HepG2 (cell line): ENCODE data around the gene RBBP8NL. TPM values are rescaled to one million over a fixed set of nuclear protein-coding genes. Genes with fewer than 3 reads are reported as not detected.

ENCODE experiments used
- AKAP8 ChIP-seq: sonication (generic); formaldehyde crosslinking; IDR thresholded peaks from 2 replicates; pipeline ENCODE4 v1.5.1; 2020; ENCODE audit warnings: mild to moderate bottlenecking, missing genetic modification reagents
- CBX1 ChIP-seq: IDR thresholded peaks from one replicate; pipeline ENCODE4 v1.6.1; 2016; ENCODE audit warnings: antibody characterized with exemption, low read depth
- DNMT1 ChIP-seq: sonication (generic); formaldehyde crosslinking; IDR thresholded peaks from 2 replicates; pipeline ENCODE4 v1.5.1; 2020; ENCODE audit warnings: mild to moderate bottlenecking, missing genetic modification reagents
- EEA1 ChIP-seq: sonication (generic); formaldehyde crosslinking; IDR thresholded peaks from 2 replicates; pipeline ENCODE4 v1.5.1; 2020; ENCODE audit warnings: mild to moderate bottlenecking, missing genetic modification reagents, borderline replicate concordance
- EZH2 ChIP-seq: conservative IDR thresholded peaks from 2 replicates; pipeline ENCODE4 v1.6.1; 2012; ENCODE audit warnings: mild to moderate bottlenecking, low read depth, low read length, moderate library complexity
- IKZF1 ChIP-seq: fragments of 450-650 bp; IDR thresholded peaks from 2 replicates; pipeline ENCODE4 v1.7.1; 2016
- IKZF4 ChIP-seq: sonication (generic); formaldehyde crosslinking; IDR thresholded peaks from 2 replicates; pipeline ENCODE4 v1.5.1; 2020; ENCODE audit warnings: borderline replicate concordance, mild to moderate bottlenecking, low read depth, missing genetic modification reagents; ENCODE audit errors: not compliant biosample characterization
- MEIS1 ChIP-seq: sonication (generic); formaldehyde crosslinking; IDR thresholded peaks from 2 replicates; pipeline ENCODE4 v1.9.0; 2021; ENCODE audit warnings: mild to moderate bottlenecking, missing genetic modification reagents, moderate library complexity, borderline replicate concordance
- NR2F1 ChIP-seq, 2 experiments: fragments of 450-650 bp in 1 of 2; formaldehyde crosslinking in 1 of 2; IDR thresholded peaks; 2 replicates each; pipeline versions ENCODE4 v1.5.0 to v1.6.1; 2016 to 2020; ENCODE audit warnings: mild to moderate bottlenecking in 1 of 2, missing compliant biosample characterization in 1 of 2, missing genetic modification reagents in 1 of 2, moderate library complexity in 1 of 2
- SCMH1 ChIP-seq: sonication (generic); formaldehyde crosslinking; IDR thresholded peaks from 2 replicates; pipeline ENCODE4 v1.9.0; 2021; ENCODE audit warnings: missing genetic modification reagents, mild to moderate bottlenecking, borderline replicate concordance
- SMARCE1 ChIP-seq: fragments of 450-650 bp; IDR thresholded peaks from 2 replicates; pipeline ENCODE4 v1.6.1; 2017; ENCODE audit warnings: borderline replicate concordance
- SP1 ChIP-seq, 2 experiments: fragments of 450-650 bp in 1 of 2; sonication (generic) in 1 of 2; formaldehyde crosslinking in 1 of 2; IDR thresholded peaks; 2 replicates each; pipeline versions ENCODE4 v1.4.0 to v1.6.1; 2016 to 2020; ENCODE audit warnings: missing genetic modification reagents in 1 of 2
- SP2 ChIP-seq: sonication (generic); formaldehyde crosslinking; IDR thresholded peaks from 2 replicates; pipeline ENCODE4 v1.5.1; 2020; ENCODE audit warnings: mild to moderate bottlenecking, missing genetic modification reagents
- SP5 ChIP-seq: IDR thresholded peaks from 2 replicates; pipeline ENCODE4 v1.6.1; 2016; ENCODE audit warnings: low read depth, borderline replicate concordance
- ZKSCAN1 ChIP-seq: fragments of 150-350 bp; IDR thresholded peaks from 2 replicates; pipeline ENCODE4 v1.6.1; 2014; ENCODE audit warnings: low read length
- ZMYM4 ChIP-seq: sonication (generic); formaldehyde crosslinking; IDR thresholded peaks from 2 replicates; pipeline ENCODE4 v1.8.1; 2023; ENCODE audit warnings: mild to moderate bottlenecking, missing genetic modification reagents
- ZNF30 ChIP-seq: sonication (generic); formaldehyde crosslinking; IDR thresholded peaks from 2 replicates; pipeline ENCODE4 v1.5.0; 2020; ENCODE audit warnings: mild to moderate bottlenecking, missing genetic modification reagents
- ZNF337 ChIP-seq: sonication (generic); formaldehyde crosslinking; IDR thresholded peaks from 2 replicates; pipeline ENCODE4 v1.5.1; 2020; ENCODE audit warnings: missing genetic modification reagents, low read depth, mild to moderate bottlenecking, borderline replicate concordance
- ZNF501 ChIP-seq: sonication (generic); formaldehyde crosslinking; IDR thresholded peaks from 2 replicates; pipeline ENCODE4 v1.5.1; 2020; ENCODE audit warnings: mild to moderate bottlenecking, moderate library complexity, missing genetic modification reagents
- ZNF530 ChIP-seq: sonication (generic); formaldehyde crosslinking; IDR thresholded peaks from 2 replicates; pipeline ENCODE4 v1.5.0; 2020; ENCODE audit warnings: low read depth, mild to moderate bottlenecking, missing genetic modification reagents
- ZNF577 ChIP-seq: sonication (generic); formaldehyde crosslinking; IDR thresholded peaks from 2 replicates; pipeline ENCODE4 v1.4.0; 2020; ENCODE audit warnings: mild to moderate bottlenecking, low read depth, missing genetic modification reagents, borderline replicate concordance
- ZNF709 ChIP-seq: sonication (generic); formaldehyde crosslinking; IDR thresholded peaks from 2 replicates; pipeline ENCODE4 v1.5.0; 2020; ENCODE audit warnings: mild to moderate bottlenecking, missing genetic modification reagents
- ZSCAN9 ChIP-seq: IDR thresholded peaks from 2 replicates; pipeline ENCODE4 v1.6.1; 2016; ENCODE audit warnings: borderline replicate concordance
- polyA plus RNA-seq, 8 experiments: library from polyadenylated mRNA; depleted of rRNA in 3 of 8; stranded (reverse) in 7 of 8; unstranded in 1 of 8; fragments of >200 nt; fragmentation: Illumina TruSeq in 4 of 8; extraction: Trizol in 4 of 8; gene quantifications; 2 replicates each; pipeline versions ENCODE4 v1.2.1 to v1.2.3, GENCODE V29; 2011 to 2016; ENCODE audit warnings: low read depth in 4 of 8, missing spikeins in 1 of 8, mixed read lengths in 1 of 8; ENCODE audit not compliant: insufficient read depth in 1 of 8
- total RNA-seq, 5 experiments: library from RNA; depleted of rRNA; stranded (reverse); fragments of >200 nt; fragmentation: Illumina TruSeq; extraction: Trizol; gene quantifications; 2 replicates each; pipeline ENCODE4 v1.2.3, GENCODE V29; 2016; ENCODE audit warnings: low read depth in 1 of 5
- TF ChIP-seq, protein P1 (sequence below): sonication (generic); formaldehyde crosslinking; IDR thresholded peaks from 2 replicates; pipeline ENCODE4 v1.4.0; 2020; ENCODE audit warnings: missing genetic modification reagents
- TF ChIP-seq, protein P2 (sequence below): sonication (generic); formaldehyde crosslinking; conservative IDR thresholded peaks from 2 replicates; pipeline ENCODE4 v1.4.0; 2020; ENCODE audit warnings: missing genetic modification reagents

RBBP8NL gene
- total and polyA plus RNA-seq, 2 of the 13 experiments (the other 11 are each of a cell fraction or from before 2014, with no cell fraction given), result 0.69 to 0.86 TPM

DNA sequence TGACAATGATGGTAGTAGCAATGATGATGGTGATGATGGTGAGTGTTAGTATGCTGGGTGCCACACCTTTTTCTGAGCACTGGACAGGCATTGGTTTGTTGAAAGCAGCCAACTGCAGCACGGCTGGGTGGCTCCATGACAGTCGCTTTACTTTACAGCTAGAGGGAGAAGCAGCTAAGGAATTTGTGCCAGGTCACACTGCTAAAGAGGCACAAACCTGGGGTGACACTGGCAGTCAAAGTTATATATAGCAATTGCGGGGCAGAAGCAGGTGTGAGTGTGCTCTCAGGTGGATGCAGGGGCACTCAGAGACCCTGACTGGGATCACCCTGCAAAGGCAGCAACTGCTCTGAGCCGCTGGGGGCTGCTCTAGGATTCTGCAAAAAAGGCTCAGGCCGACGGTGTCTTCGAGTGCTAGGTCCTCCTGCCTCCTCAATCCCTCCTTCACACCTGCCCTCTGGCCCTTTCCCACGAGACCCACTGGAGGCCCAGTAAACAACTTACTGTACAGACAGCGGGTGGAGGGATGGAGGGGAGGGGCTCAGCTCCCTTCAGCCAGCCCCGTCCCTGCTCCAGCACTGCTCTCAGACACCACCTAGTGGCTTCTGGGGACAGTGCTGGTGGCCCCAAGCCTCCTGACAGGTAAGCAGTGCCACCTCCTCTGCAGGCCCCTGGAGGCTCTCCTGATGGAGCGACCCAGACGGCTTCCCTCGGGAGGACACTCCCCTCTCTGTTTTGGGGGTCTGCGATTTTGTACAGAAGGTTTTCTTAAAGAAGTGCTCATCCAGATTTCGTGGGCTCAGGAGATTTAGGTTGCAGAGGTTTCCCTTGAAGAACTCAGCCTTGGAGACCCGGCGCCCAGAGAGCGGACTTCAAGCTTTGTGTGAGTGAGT is 44.8 kb downstream of the RBBP8NL start (continued):
- TF ChIP-seq MEIS1 (CRISPR knock-in tag) (peak; percentile 96), NR2F1 (CRISPR knock-in tag; IDR thresholded peaks at IDR 0.05) (peak in 1 of 2 experiments; percentile 61; a peak in 2 of 4 replicates), EEA1 (no peak), ZNF30 (no peak), ZKSCAN1 (no peak), SCMH1 (no peak), ZNF337 (no peak), ZSCAN9 (peak; percentile 86), SMARCE1 (no peak), ZNF709 (CRISPR knock-in tag) (no peak), ZNF530 (CRISPR knock-in tag) (peak; percentile 80; the same call in 1 of the 2 replicates), CBX1 (peak; percentile 36), SP2 (peak; percentile 32; the same call in 1 of the 2 replicates), ZNF577 (CRISPR knock-in tag) (no peak), IKZF4 (no peak), ZNF501 (CRISPR knock-in tag) (peak; percentile 77; the same call in 1 of the 2 replicates), ZMYM4 (CRISPR knock-in tag) (peak; percentile 57; the same call in 1 of the 2 replicates), AKAP8 (CRISPR knock-in tag) (peak; percentile 97), DNMT1 (CRISPR knock-in tag) (peak; percentile 52; the same call in 1 of the 2 replicates), EZH2 (no peak), IKZF1 (no peak), SP1 (IDR thresholded peaks at IDR 0.05) (no peak), SP1 (CRISPR knock-in tag; IDR thresholded peaks at IDR 0.05) (peak; percentile 53), SP5 (CRISPR knock-in tag) (peak; percentile 72)
- TF ChIP-seq, protein P1, sequence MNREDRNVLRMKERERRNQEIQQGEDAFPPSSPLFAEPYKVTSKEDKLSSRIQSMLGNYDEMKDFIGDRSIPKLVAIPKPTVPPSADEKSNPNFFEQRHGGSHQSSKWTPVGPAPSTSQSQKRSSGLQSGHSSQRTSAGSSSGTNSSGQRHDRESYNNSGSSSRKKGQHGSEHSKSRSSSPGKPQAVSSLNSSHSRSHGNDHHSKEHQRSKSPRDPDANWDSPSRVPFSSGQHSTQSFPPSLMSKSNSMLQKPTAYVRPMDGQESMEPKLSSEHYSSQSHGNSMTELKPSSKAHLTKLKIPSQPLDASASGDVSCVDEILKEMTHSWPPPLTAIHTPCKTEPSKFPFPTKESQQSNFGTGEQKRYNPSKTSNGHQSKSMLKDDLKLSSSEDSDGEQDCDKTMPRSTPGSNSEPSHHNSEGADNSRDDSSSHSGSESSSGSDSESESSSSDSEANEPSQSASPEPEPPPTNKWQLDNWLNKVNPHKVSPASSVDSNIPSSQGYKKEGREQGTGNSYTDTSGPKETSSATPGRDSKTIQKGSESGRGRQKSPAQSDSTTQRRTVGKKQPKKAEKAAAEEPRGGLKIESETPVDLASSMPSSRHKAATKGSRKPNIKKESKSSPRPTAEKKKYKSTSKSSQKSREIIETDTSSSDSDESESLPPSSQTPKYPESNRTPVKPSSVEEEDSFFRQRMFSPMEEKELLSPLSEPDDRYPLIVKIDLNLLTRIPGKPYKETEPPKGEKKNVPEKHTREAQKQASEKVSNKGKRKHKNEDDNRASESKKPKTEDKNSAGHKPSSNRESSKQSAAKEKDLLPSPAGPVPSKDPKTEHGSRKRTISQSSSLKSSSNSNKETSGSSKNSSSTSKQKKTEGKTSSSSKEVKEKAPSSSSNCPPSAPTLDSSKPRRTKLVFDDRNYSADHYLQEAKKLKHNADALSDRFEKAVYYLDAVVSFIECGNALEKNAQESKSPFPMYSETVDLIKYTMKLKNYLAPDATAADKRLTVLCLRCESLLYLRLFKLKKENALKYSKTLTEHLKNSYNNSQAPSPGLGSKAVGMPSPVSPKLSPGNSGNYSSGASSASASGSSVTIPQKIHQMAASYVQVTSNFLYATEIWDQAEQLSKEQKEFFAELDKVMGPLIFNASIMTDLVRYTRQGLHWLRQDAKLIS (CRISPR knock-in tag), result no peak
- TF ChIP-seq, protein P2, sequence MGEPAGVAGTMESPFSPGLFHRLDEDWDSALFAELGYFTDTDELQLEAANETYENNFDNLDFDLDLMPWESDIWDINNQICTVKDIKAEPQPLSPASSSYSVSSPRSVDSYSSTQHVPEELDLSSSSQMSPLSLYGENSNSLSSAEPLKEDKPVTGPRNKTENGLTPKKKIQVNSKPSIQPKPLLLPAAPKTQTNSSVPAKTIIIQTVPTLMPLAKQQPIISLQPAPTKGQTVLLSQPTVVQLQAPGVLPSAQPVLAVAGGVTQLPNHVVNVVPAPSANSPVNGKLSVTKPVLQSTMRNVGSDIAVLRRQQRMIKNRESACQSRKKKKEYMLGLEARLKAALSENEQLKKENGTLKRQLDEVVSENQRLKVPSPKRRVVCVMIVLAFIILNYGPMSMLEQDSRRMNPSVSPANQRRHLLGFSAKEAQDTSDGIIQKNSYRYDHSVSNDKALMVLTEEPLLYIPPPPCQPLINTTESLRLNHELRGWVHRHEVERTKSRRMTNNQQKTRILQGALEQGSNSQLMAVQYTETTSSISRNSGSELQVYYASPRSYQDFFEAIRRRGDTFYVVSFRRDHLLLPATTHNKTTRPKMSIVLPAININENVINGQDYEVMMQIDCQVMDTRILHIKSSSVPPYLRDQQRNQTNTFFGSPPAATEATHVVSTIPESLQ (CRISPR knock-in tag), result no peak
